Heart left ventricle (tissue), 16 donors: Measurements from ENCODE around the gene PHACTR1. TPM values are rescaled to one million over a fixed set of nuclear protein-coding genes. Genes with fewer than 3 reads are reported as not detected.

Experiments
- ATAC-seq, 4 donors: fragments of 200-7000 bp; cut with Tn5 transposase; one replicate each; pipeline ENCODE4 v1.9.1; 2020 to 2022; ENCODE audit warnings: moderate library complexity in 4 of 4, mild to moderate bottlenecking in 3 of 4, moderate number of reproducible peaks in 1 of 4
- DNase-seq, 5 donors: peaks; one replicate each; pipeline ENCODE4 v3.0.0-alpha.2; 2020
- H3K27ac ChIP-seq, 12 donors: fragments of 200-600 bp; sonication (generic) in 4 of 12; one replicate each; pipeline versions ENCODE4 v1.5.0 to v1.8.0; 2016 to 2022; ENCODE audit warnings: mild to moderate bottlenecking in 2 of 12
- H3K27me3 ChIP-seq, 9 donors: fragments of 200-600 bp; sonication (generic) in 2 of 9; one replicate each; pipeline versions ENCODE4 v1.5.1 to v1.8.0; 2016 to 2022; ENCODE audit warnings: mild to moderate bottlenecking in 3 of 9
- H3K36me3 ChIP-seq, 9 donors: fragments of 200-600 bp; sonication (generic) in 2 of 9; one replicate each; pipeline versions ENCODE4 v1.5.0 to v1.8.0; 2018 to 2022; ENCODE audit warnings: mild to moderate bottlenecking in 2 of 9
- H3K4me1 ChIP-seq, 12 donors: fragments of 200-600 bp; sonication (generic) in 4 of 12; one replicate each; pipeline versions ENCODE4 v1.5.0 to v1.8.0; 2016 to 2022; ENCODE audit warnings: mild to moderate bottlenecking in 3 of 12
- H3K4me3 ChIP-seq, 12 donors: fragments of 200-600 bp; sonication (generic) in 4 of 12; one replicate each; pipeline versions ENCODE4 v1.5.0 to v1.8.0; 2017 to 2022; ENCODE audit warnings: mild to moderate bottlenecking in 9 of 12, moderate library complexity in 4 of 12
- H3K9me3 ChIP-seq, 12 donors: fragments of 200-600 bp; sonication (generic) in 4 of 12; one replicate each; pipeline versions ENCODE4 v1.5.0 to v1.8.0; 2016 to 2022; ENCODE audit warnings: mild to moderate bottlenecking in 1 of 12
- POLR2A ChIP-seq, 2 donors: fragments of 450-650 bp; IDR thresholded peaks; one replicate each; pipeline ENCODE4 v1.6.1; 2017; ENCODE audit warnings: antibody characterized with exemption in 2 of 2, mild to moderate bottlenecking in 2 of 2, moderate library complexity in 2 of 2
- WGBS, 4 donors: extraction: QIAGEN DNeasy Blood & Tissue Kit in 2 of 4; methylation state at CpG; one replicate each; pipeline versions ENCODE4 v1.1.5 to v1.1.7; 2013 to 2018; 5-methylcytosine and 5-hydroxymethylcytosine counted together
- intact Hi-C, 10 donors: fragments of 100-400 bp; cut with DNase I; formaldehyde crosslinking; loops; one replicate each; pipeline versions ENCODE4 v1.11.1 to v1.14.2; 2022
- polyA plus RNA-seq, 2 donors: library from polyadenylated mRNA; stranded (reverse); fragments of 200-250 nt; gene quantifications; one replicate each; pipeline ENCODE4 v1.2.3, GENCODE V29; 2013
- total RNA-seq, 9 donors: library from RNA; depleted of rRNA in 2 of 9; stranded (reverse); fragments of >200 nt in 2 of 9; fragmentation: NEBNext Ultra II Directional in 3 of 9; extraction: Animal tissue kit (Norgen Biotek cat#: 25700) in 3 of 9; gene quantifications; one replicate each; pipeline versions ENCODE4 v1.1.0 to v1.2.4, GENCODE V29; 2016 to 2023
- TF ChIP-seq, protein P1 (sequence below), 12 donors: fragments of 200-600 bp; sonication (generic) in 4 of 12; IDR thresholded peaks; one replicate each; pipeline versions ENCODE4 v1.5.0 to v1.8.0; 2018 to 2022; ENCODE audit warnings: antibody characterized with exemption in 12 of 12, mild to moderate bottlenecking in 5 of 12
- donor health status: ischemic (EF 13 %, LVEDD 7.1; RV severe dilation, severe dysfunction).
- donor health status: healthy with polysubstance abuse.
- donor health status: DM: no; HTN: yes; CAD: no.
- donor health status: DM: no; HTN: no; CAD: no.
- donor health status: ischemic (EF 25% LVEDD 6.9; RV normal size, moderate dysfunction).
- donor health status: ischemic (EF 25% LVEDD 5.7; RV mildly dilated, moderate dysfunction).
- donor health status: healthy.
- donor health status: DM: yes; HTN: yes; CAD: no.
- donor health status: ischemic (EF 35%, LVEDD 5.7; RV mildly dilated, moderate dysfunction).
- donor health status: nonischemic (EF 11% LVEDD 7.7; RV severe dilation, severe dysfunction).
- donor health status: DM: yes; HTN: yes; CAD: no.
- donor health status: PGD.
- donor health status: ischemic (EF 29% LVEDD 5.4; RV normal size, mild dysfunction).
- donor health status: nonischemic (EF 23%, LVEDD 6.1; RV moderate dilation, normal function).

PHACTR1 gene
- total and polyA plus RNA-seq, 11 donors = 21.2 to 238 (median 87.4) TPM

DNA sequence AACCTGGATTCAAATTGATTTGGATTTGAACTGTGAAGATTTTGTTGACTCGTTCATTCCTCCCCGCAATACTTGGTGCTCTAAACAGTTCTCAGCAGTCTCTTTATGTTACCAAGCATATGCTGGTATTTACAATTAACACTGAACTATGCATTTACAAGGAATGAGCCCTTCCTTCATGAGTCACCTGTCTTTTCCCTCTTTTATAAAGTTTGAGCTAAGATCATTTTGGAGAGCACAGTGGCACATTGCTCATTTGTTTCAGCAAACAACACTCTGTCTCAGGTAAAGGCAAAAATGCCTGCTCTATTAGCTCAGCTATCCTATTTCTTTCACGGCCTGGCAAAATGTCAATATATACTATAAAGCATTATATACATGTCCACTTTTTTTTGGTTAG is 285.4 kb downstream of the PHACTR1 start:
- H3K27me3 ChIP-seq = no peaks in the 10 kb centered on the region
- no peaks in the 10 kb centered on the region for H3K9me3 ChIP-seq
- intact Hi-C loops = no loop called here
- no peaks in the 10 kb centered on the region for H3K36me3 ChIP-seq
- DNase-seq (no peak), ATAC-seq (no peak)
- H3K27ac ChIP-seq = no peak overlapping the region
- TF ChIP-seq, protein P1, sequence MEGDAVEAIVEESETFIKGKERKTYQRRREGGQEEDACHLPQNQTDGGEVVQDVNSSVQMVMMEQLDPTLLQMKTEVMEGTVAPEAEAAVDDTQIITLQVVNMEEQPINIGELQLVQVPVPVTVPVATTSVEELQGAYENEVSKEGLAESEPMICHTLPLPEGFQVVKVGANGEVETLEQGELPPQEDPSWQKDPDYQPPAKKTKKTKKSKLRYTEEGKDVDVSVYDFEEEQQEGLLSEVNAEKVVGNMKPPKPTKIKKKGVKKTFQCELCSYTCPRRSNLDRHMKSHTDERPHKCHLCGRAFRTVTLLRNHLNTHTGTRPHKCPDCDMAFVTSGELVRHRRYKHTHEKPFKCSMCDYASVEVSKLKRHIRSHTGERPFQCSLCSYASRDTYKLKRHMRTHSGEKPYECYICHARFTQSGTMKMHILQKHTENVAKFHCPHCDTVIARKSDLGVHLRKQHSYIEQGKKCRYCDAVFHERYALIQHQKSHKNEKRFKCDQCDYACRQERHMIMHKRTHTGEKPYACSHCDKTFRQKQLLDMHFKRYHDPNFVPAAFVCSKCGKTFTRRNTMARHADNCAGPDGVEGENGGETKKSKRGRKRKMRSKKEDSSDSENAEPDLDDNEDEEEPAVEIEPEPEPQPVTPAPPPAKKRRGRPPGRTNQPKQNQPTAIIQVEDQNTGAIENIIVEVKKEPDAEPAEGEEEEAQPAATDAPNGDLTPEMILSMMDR (IDR thresholded peaks at IDR 0.05) = no peak
- TF ChIP-seq POLR2A (IDR thresholded peaks at IDR 0.05) = no peak
- 84 to 95% (median 92%) methylated on average over 3 of the region's 3 CpGs for WGBS, 4 donors
- H3K4me3 ChIP-seq = no peak overlapping the region
- H3K4me1 ChIP-seq = peaks cover 0 to 25% (median 5%) of the 10 kb centered on the region in 12 donors

DNA sequence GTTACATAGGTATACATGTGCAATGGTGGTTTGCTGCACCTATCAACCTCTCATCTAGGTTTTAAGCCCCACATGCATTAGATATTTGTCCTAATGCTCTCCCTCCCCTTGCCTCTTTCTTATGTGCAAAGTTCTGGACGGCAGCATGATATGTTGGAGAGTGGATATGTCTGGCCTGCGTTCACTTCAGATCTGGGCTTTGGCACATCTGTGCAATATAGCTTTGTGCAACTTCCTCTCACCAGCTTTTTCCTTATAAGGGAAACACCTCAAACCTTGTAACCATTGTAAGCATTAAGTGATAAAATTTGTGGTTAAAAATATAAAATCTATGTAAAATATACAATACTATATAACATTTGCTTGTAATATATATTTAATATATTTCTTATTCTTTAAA is 288.0 kb downstream of the PHACTR1 start:
- DNase-seq (no peak), ATAC-seq (no peak)
- intact Hi-C loops = no loop called here
- no peaks in the 10 kb centered on the region for H3K36me3 ChIP-seq
- WGBS, 4 donors = 24 to 48% (median 43%) methylated on average over 2 of the region's 2 CpGs
- H3K9me3 ChIP-seq = no peaks in the 10 kb centered on the region
- peak overlapping the region in 2 of 12 donors; percentile 25 to 72 for H3K27ac ChIP-seq
- TF ChIP-seq POLR2A (IDR thresholded peaks at IDR 0.05) = no peak
- TF ChIP-seq, protein P1 (IDR thresholded peaks at IDR 0.05) = no peak
- H3K4me3 ChIP-seq = no peak overlapping the region
- H3K27me3 ChIP-seq = no peaks in the 10 kb centered on the region
- H3K4me1 ChIP-seq = peaks cover 0 to 34% (median 12%) of the 10 kb centered on the region in 12 donors

DNA sequence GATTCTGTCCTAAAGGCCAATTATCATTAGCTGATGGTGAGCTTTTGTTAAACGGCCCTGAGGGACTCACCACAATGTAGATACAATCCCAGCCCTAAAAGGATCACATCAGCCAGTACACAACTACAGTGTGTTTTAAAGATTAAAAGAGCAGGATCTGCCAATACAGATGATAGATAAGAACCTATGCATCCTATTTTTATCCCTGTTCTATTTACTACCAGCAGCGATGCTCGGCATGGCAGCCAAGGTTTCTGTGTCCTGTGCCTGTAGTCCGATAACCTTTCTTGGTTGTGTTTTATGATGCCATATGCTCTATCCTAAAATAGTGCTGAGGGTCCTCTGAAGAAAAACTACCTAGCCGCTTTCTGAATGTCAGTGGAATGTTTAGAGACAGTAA is 289.4 kb downstream of the PHACTR1 start:
- Histone ChIP-seq H3K36me3 (no peaks in the 10 kb centered on the region), H3K27me3 (no peaks in the 10 kb centered on the region), H3K9me3 (no peaks in the 10 kb centered on the region), H3K27ac (peak overlapping the region in 11 of 12 donors; percentile 33 to 75 (median 64)), H3K4me3 (no peak overlapping the region), H3K4me1 (peaks cover 0 to 34% (median 12%) of the 10 kb centered on the region in 12 donors)
- intact Hi-C loops = loop anchor here in 2 of 10 donors (5.0 kb wide), 2 partner anchors 94 to 99 kb away; no protein-coding TSS in a partner anchor
- ATAC-seq = peak; percentile 67 to 78 (median 72)
- no peak for DNase-seq
- TF ChIP-seq, protein P1 (IDR thresholded peaks at IDR 0.05) = no peak
- no peak for TF ChIP-seq POLR2A (IDR thresholded peaks at IDR 0.05)
- 41 to 61% (median 48%) methylated on average over 5 of the region's 5 CpGs for WGBS, 4 donors

DNA sequence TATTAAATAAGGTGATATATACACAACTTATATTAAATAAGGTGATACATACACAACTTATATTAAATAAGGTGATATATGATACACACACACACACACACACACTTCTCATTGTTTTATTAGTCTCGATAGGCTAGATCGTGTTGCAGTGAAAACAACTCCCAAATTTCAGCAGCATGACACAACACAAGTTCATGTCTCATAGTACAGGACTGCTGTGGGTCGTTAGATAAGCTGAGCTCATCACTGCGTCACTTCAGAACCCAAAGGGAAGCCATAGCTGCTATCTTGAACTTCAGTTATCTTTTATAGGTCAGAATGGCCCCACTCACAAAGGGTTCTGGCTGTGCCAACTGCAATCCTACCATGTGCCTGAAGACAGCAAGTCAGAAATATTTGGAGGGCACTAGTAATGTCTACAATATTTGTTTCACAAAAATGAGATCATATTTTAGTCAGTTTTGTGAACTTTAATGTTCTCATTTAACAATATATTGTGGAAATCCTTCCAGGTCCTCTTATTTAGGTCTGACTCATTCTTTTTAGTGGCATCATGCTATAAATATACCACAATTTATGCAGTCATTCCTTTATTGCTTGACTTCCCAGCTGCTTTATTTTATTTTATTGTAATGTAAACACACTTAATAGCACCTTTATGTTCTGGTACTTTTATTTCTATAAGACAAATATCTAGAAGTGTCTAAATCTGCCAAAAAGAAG is 290.2 kb downstream of the PHACTR1 start:
- DNase-seq (peak in 2 of 5 donors; percentile 33 to 71), ATAC-seq (peak; percentile 87 to 96 (median 92))
- intact Hi-C loops = loop anchor here in 2 of 10 donors (5.0 kb wide), 2 partner anchors 94 to 99 kb away; no protein-coding TSS in a partner anchor
- H3K4me1 ChIP-seq = peaks cover 0 to 39% (median 12%) of the 10 kb centered on the region in 12 donors
- H3K36me3 ChIP-seq = no peaks in the 10 kb centered on the region
- peak overlapping the region in 11 of 12 donors; percentile 33 to 75 (median 64) for H3K27ac ChIP-seq
- H3K27me3 ChIP-seq = no peaks in the 10 kb centered on the region
- WGBS, 4 donors = 31 to 50% (median 44%) methylated on average over 4 of the region's 4 CpGs
- H3K9me3 ChIP-seq = no peaks in the 10 kb centered on the region
- no peak overlapping the region for H3K4me3 ChIP-seq
- TF ChIP-seq POLR2A (IDR thresholded peaks at IDR 0.05) = no peak
- TF ChIP-seq, protein P1 (IDR thresholded peaks at IDR 0.05) = no peak
